Measurements from ENCODE around the gene DCAF8L2.
"Not testable (repeated sequence)": the region's sequence is repeated elsewhere in the genome, so short reads cannot be mapped to it uniquely, and the experiment has no call there.

DCAF8L2 gene

DNA sequence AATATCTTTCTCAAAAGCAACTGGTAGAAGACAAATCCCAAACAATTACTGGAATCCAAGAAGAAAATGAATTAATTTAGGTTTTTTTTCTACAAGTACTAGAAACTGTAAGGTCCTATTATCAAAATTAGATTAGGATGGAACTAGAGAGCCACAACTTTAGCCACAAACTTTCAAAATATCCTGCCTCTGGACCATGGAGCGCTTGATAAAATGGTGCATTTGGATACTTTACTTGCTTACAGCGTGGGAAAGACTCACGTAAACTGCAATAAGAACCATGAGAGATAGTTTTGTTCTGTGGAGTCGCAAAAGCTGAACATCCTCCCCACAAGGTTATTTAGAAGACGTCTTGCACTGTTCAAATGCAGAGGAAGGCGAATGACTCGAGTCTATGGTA lies at the start of gene DCAF8L2:
DCAF8L2 (plus strand) TSS at position 301 of the 400 bp plus-strand sequence. CDS start 156,552 bp downstream, outside the sequence.
- DNase-seq, result no peak

- DNase-seq, result not testable (repeated sequence)
Observed at GRCh38 chrX:27541161-27541560, 49.0 kb upstream of the DCAF8L2 start.

DNA sequence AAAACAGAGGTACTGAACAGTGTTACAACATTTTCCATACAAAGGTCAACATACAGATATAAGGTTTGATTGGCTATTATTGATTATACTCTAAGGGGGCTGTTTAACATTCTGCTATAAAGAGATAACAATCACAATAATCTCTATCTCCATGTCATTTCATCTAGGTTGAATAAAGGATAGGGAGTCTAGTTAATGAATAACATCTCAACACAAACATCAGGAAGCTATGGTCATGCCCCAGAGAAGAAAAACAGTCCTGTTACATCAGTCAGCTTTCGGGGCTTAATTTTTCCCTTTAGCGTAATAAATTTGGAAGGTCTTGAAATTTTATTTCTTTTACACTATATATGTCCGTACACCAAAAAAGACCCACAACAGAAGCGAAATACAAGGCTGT lies 41.5 kb upstream of the DCAF8L2 start:
- DNase-seq, result no peak

DNA sequence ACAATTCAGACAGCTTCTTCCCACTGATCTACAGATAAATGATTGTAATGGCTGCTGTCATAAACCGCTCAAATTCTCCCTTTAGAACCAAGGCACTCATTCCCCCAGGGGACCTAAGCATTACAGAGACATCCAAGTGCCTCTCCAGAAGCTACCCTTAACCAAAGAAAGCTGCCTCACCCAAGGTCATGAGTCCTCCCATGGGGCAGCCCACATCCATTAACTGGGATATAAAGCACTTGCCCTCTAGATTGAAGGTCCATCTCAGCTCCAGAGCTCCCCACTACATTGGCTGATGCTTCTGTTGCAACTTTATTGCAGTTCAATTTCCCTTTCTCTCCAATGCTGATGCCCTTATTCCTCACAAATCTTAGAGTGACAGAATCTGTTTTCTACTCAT lies 40.5 kb upstream of the DCAF8L2 start:
- DNase-seq, result no peak

- peak; percentile 36 for DNase-seq
Observed at GRCh38 chrX:27555514-27555913, 34.6 kb upstream of the DCAF8L2 start.

- DNase-seq, result no peak
Observed at GRCh38 chrX:27565992-27566391, 24.2 kb upstream of the DCAF8L2 start.

DNA sequence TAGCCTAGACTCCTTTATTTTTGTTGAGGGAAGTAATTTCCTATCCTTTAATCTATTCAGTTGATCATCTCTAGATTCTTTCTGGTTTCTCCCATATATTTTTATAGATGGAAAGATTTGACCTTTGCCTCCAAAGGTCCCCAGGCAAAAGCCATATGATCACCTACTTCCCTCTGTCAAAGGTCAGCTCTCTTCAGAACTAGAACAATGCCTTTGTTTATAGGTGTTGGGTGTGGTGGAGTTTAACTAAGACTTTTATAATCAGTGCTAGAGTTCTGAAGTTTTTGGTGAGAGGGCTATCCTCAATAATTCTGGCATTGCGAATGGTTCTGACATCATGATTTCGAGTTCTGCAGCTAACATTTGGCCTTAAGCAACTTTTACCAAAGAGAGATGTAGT lies 19.0 kb upstream of the DCAF8L2 start:
- DNase-seq, result no peak

GRCh38 chrX:27575565-27575964 lies 14.6 kb upstream of the DCAF8L2 start:
- DNase-seq, result no peak

DNA sequence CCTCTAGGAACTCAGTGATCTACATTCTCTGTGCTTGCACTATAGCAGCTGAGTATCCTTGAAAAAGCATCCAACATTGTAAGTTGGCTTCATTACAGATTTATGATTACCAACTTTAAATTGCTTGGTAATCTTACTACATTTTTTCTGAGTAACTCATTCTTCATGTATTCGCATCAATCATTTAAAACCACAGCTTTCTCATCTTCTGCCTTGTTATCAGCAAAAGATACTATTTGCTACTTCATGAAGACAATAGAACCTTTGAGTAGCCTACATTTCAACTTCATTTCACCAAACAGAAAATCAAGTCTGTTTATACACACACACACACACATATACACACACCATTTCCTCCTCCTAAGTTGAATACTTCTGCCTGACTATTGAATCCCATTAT lies 6.2 kb upstream of the DCAF8L2 start:
- DNase-seq, result no peak

GRCh38 chrX:27591938-27592337 lies 1.8 kb downstream of the DCAF8L2 start:
- no peak for DNase-seq

GRCh38 chrX:27597508-27597907 lies 7.4 kb downstream of the DCAF8L2 start:
- no peak for DNase-seq

- DNase-seq, result no peak
Observed at GRCh38 chrX:27598312-27598711, 8.2 kb downstream of the DCAF8L2 start.

DNA sequence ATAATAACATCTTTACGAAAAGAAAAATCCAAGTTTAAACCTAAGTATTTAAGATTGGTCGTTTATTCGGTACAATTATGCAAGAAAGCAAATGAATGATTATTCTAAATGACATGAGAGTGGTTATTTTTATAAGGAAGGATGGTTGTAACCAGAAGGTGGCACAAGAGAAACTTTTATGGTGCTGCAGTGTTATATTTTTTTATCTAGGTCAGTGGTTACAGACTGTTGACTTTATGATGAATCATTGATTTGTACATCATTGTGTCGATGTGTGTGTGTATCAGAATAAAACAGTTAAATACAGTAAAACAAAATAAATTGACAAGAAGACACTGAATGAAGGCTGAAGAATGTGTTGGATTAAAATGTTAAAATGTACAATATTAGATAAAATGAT lies 9.8 kb downstream of the DCAF8L2 start:
- no peak for DNase-seq

DNA sequence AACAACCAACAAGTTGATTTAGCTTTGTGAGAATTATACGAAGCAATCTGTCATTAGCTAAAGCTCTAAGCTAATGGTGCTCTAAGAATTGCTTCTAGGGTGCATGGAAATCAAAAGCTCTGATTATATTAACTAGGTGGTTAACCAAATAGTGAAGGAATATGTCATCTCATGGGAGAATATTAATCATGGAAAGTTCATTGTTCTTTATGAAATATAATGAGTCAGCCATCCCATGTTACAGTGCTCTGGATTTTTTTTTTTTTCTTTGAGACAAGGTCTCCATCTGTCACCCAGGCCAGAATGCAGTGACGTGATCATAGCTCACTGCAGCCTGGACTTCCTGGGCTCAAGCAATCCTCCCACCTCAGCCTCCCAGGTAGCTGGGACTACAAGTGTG lies 10.5 kb downstream of the DCAF8L2 start:
- DNase-seq, result no peak

DNA sequence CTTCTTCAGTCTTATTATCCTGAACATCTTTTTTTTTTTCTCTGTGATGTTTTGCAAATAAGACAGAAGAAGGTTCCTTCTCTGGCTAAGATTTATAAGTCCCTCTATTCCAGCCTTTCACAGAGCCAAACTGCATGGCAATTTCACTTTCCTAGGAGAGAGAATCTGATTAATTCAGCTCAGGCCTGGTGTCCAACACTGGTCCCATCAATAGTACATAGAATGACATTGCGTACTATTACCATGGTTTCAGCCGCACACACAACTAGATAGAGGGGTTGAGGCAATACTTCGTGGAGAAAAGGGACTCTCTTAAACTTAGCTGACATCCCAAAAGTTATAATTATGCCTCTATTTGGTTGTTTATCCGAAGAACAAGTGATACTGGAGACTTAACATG lies 18.5 kb downstream of the DCAF8L2 start:
- DNase-seq, result no peak

DNA sequence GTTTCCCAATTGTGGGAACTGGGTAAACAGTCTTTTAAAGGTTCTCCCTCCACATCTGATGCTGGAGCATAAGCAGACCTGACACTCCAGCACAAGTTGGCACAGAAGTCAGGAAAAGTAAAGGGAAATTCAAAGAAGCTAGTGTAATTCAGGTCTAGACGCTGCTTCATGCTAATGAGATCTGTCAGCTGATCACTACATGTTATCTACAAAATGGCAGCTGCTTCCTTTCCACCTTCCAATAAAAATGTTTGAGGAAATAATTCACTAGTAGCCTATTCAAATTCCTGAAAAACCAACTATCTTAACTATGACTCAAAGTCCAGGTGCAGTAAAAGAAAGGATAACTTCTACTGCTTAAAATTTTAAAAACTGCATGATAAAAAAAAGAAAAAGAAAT lies 29.3 kb downstream of the DCAF8L2 start:
- DNase-seq, result no peak

DNA sequence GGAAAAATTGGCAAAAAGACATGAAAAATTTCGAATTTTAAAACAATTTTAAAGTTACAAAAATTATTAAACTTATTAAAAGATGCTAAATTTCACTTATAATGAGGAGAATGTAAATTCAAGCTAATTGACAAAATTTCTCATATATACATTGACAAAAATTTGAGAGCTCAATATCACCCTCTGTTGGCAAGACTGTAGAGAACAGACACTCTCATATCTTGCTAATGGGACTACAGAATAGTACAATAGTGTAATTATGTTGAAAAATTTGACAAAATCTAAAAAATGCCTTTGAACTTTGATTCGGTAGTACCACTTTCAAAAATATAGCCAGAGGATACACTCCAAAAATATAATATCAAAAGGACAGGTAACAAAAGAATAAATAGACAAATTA lies 29.8 kb downstream of the DCAF8L2 start:
- peak; percentile 3 for DNase-seq

- DNase-seq, result no peak
Observed at GRCh38 chrX:27622883-27623282, 32.7 kb downstream of the DCAF8L2 start.

DNA sequence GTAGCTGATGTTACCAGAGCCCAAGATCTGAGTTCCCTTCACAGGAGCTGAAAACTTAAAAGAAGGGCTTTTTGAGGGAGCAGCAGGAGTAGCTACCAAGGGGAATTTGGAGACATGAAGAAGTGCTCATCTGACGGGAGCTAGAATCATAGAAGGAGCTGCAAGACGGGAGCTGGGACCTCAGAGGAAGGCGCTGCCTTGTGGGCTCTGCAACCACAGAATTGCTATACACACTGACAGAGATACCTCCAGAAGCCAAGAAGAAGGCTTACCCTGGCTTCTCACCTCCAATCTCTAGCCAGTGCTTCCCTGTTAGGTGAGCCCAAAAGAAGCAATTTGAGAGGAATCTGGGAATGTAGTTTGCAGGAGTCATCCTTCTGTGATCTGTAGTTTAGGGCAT lies 35.9 kb downstream of the DCAF8L2 start:
- no peak for DNase-seq

GRCh38 chrX:27633328-27633727 lies 43.2 kb downstream of the DCAF8L2 start:
- DNase-seq, result no peak

- DNase-seq, result no peak
Observed at GRCh38 chrX:27656581-27656980, 66.4 kb downstream of the DCAF8L2 start.

- DNase-seq, result no peak
Observed at GRCh38 chrX:27660878-27661277, 70.7 kb downstream of the DCAF8L2 start.

GRCh38 chrX:27671234-27671633 lies 81.1 kb downstream of the DCAF8L2 start:
- no peak for DNase-seq

GRCh38 chrX:27674491-27674890 lies 84.3 kb downstream of the DCAF8L2 start:
- DNase-seq, result no peak

GRCh38 chrX:27675493-27675892 lies 85.3 kb downstream of the DCAF8L2 start:
- no peak for DNase-seq

DNA sequence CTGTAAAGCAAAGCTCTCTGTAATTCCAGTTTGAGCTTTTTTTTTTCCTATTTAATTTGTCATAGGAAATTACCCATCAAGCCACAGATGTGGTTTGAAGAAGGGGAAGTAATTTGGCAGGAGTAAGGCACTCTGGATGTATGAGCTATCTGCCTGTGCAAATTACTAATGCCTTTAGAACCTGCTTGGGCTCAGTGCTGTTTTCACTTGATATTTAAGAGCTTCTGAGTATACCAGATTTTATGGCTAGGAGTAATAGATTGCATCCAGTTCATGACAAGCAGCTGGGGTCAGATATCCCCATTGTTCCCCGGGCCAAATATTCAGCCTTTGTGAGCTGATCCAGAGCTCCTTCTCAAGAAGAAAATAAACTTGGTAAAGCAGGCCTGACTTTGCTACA lies 89.1 kb downstream of the DCAF8L2 start:
- DNase-seq, result no peak

Data from midbrain (tissue), 1 donor.